LNCaP clone FGC (cell line): Measurements from ENCODE around the gene MAP3K15.
"Not testable (repeated sequence)": the region's sequence is repeated elsewhere in the genome, so short reads cannot be mapped to it uniquely, and the experiment has no call there.

Experiments used
- DNase-seq: peaks from one replicate; pipeline ENCODE4 v3.0.0-alpha.2; 2011; ENCODE audit warnings: low read depth
- H3K4me3 ChIP-seq: 2 replicates; pipeline ENCODE4 v1.5.1; 2011; ENCODE audit warnings: mild to moderate bottlenecking, low read depth, low read length, control low read depth
- TF ChIP-seq, protein P1 (sequence below): IDR thresholded peaks from 2 replicates; pipeline ENCODE4 v1.5.1; 2012; ENCODE audit warnings: mild to moderate bottlenecking; ENCODE audit not compliant: control insufficient read depth, insufficient read depth; ENCODE audit errors: extremely low read depth

MAP3K15 gene

DNA sequence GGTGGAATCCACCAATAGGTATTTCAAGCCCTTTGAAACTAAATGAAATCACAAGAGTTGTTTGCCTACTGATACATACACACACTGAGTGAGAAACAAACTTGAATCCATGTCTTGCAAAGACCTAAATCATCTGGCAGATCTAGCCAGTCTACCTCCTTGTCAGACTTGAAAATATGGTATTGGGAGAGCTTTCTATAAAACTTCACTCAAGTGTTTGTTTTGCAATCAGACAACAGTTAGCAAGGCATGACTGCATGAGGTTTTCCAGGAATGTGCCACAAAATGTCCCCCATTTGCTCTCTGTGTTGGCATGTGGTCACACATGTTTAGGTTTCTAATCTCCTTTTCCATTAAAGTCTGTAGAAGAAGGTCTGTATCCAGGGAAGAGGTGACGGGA, 52.4 kb downstream of the MAP3K15 start:
- H3K4me3 ChIP-seq, result no peak overlapping the region
- no peak for DNase-seq
- TF ChIP-seq, protein P1, sequence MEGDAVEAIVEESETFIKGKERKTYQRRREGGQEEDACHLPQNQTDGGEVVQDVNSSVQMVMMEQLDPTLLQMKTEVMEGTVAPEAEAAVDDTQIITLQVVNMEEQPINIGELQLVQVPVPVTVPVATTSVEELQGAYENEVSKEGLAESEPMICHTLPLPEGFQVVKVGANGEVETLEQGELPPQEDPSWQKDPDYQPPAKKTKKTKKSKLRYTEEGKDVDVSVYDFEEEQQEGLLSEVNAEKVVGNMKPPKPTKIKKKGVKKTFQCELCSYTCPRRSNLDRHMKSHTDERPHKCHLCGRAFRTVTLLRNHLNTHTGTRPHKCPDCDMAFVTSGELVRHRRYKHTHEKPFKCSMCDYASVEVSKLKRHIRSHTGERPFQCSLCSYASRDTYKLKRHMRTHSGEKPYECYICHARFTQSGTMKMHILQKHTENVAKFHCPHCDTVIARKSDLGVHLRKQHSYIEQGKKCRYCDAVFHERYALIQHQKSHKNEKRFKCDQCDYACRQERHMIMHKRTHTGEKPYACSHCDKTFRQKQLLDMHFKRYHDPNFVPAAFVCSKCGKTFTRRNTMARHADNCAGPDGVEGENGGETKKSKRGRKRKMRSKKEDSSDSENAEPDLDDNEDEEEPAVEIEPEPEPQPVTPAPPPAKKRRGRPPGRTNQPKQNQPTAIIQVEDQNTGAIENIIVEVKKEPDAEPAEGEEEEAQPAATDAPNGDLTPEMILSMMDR, result no peak

DNA sequence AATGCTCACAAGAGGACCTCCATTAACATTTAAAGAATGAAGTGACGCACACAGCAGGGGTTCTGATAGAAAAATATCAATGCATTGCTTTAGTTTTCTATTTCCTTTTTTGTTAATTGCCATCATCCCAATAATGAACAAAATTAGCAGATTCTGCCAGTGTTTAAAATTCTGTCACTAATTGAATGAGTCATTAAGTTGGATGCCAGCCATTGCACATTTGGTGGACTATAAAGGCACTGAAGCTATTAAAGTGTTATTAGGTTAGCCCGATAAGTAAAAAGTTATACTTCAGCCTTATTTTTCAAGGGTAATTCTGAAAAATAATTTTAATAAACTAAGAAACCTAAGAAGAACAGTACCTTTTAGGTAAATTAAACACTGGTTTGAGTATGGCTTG, 53.1 kb downstream of the MAP3K15 start:
- TF ChIP-seq, protein P1, result no peak
- no peak for DNase-seq
- H3K4me3 ChIP-seq, result no peak overlapping the region

DNA sequence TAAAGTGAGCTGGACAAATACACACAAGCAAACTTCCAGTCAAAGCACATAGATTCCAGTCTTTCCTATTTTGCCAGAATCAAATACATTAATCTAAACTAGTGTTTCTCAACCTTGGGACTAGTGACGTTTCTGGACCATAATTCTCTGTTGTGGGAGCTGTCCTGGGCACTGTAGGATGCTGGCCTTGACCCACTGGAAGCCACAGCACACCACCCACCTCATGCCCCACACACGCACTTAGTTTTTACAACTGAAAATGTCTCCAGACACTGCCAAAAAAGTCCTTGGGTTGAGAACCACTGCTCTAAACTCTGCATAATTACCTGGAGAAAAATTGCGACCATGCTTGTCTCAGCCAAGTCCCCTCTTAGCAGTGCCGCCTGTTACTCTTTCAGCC, 57.6 kb downstream of the MAP3K15 start:
- TF ChIP-seq, protein P1, result no peak
- DNase-seq, result no peak
- H3K4me3 ChIP-seq, result no peak overlapping the region

DNA sequence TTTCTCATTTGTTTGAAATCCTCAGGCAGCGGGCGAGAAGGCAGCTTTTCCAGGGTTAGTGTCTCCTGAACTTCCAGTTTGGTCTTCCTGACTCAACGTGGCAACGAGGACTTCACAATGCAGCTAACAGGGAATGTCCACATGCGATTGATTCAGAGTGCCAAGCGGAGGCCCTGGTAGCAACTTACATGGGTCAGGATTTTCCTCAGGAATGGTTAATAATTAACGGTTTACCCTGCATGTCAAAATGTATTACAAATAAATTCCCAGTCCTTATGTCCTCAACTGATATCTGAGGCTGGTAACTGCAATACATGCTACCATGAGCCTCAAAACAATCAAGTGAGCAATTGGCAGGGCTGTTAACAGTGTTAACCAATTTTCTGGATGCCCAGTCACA, 67.2 kb downstream of the MAP3K15 start:
- no peak overlapping the region for H3K4me3 ChIP-seq
- DNase-seq, result no peak
- TF ChIP-seq, protein P1, result no peak

DNA sequence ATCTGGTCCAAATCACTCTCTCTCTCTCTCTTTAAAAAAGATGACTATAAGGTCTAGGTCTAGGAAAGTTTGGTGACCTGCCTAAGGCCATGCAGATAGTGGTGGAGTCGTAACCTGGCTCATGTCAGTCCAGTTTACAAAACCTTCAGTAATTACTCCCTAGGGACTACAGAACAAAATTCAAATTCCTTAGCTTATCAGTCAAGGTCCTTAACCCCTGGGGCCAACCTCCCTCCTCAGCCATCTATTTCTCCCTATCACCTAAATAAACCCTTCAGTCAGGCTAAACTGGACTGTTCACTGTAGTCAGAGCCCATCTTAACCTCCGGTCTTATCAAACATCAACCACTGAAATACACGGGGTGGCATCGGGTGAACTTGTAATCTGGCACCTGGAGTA, 68.9 kb downstream of the MAP3K15 start:
- H3K4me3 ChIP-seq, result no peak overlapping the region
- TF ChIP-seq, protein P1, result no peak
- DNase-seq, result no peak

DNA sequence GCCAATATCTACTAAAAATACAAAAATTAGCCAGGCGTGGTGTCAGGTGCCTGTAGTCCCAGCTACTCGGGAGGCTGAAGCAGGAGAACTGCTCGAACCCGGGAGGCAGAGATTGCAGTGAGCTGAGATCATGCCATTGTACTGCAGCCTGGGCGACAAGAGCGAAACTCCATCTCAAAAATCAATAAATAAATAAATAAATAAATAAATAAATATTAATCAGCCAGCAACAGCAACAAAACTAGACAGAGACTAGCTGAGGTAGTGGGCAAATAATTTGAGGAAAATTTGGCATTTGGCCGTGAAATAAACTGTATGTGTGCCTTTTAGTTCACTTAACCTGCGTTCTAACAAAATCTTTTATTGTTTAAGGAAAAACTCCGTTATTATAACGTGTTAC, 69.5 kb downstream of the MAP3K15 start:
- not testable (repeated sequence) for H3K4me3 ChIP-seq, DNase-seq

DNA sequence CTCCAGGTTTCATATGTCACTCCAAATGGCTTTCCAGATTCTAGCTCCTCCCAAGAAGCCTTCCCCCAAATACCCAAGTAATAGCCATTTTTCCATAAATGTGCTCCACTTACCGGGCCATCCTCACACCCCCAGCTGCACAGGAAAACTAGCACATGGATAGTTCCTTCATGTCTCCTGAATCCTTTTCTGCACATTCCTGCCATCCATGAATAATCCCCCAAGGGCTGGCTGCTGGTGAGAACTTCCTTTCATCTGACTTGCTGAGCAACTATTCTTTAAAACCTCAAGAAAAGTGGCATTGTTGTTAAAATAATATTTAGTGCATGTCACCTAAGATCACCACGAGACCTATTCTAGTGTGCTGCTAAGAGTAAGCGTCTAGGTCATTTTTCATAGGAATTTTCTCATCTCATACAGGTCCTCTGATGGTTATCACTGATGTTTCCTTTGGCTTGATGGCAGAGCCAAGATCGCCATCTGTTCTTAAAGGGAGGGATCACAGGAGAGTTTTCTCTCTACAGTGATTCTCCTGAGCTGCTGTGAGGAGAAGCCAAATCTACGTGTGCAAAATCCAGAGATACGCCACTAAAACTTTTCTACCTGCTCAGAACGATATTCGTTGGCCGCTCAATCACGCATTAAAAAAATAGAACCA, 71.3 kb downstream of the MAP3K15 start:
- DNase-seq, result no peak
- H3K4me3 ChIP-seq, result no peak overlapping the region
- TF ChIP-seq, protein P1, result no peak
